HG03045 (cell line): ENCODE measurements around the gene FAM200C.

ENCODE experiments used
- ATAC-seq: cut with Tn5 transposase; IDR thresholded peaks from one replicate; pipeline ENCODE4 v1.9.1; 2021; ENCODE audit warnings: mild to moderate bottlenecking, moderate library complexity; ENCODE audit not compliant: unreplicated experiment

Gene FAM200C

DNA sequence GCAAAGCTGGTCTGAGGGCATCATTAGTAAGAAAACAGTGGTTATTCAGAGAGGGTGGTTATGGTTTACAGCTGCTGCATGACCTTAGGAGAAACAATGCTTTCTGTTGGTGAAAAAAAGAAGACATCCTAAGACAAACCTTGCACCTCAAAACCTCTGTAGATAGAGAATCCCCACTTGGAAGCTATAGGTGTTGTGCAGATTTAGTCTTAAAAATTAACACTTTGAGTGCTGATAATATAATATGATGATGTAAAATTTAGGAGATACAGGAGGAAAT lies 20.4 kb upstream of the FAM200C start:
- ATAC-seq, result no peak

GRCh38 chr5:160419458-160420330 lies 19.8 kb upstream of the FAM200C start:
- peak; percentile 35 for ATAC-seq

- ATAC-seq, result peak; percentile 67
These were observed 19.0 kb upstream of the FAM200C start, which contains the start of gene SLU7 for GRCh38 chr5:160418561-160419457. TSS of gene SLU7 (minus strand) at chr5:160419081. CDS start at chr5:160415294, 3,787 bp downstream.

DNA sequence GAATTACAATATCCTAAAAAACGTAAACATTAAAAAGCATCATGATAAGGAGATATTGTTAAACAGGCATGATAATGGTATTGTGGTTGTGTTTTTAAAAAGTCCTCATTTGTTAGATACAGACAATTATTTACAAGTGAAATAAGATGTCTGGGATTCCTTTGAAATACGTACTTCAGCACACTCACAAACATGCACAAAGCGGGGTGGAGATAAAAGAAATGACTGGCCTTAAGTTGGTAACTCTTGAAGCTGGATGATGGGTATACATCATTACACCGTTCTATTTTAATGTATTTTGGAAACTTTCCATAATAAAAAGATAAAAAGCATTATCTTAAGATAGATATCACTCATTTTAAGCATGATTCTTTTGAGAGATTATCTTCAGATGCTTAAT lies 1.0 kb downstream of the FAM200C start:
- ATAC-seq, result no peak

GRCh38 chr5:160397492-160397891 lies 2.4 kb downstream of the FAM200C start:
- ATAC-seq, result no peak

GRCh38 chr5:160395111-160395510 lies 4.7 kb downstream of the FAM200C start:
- ATAC-seq, result no peak

- no peak for ATAC-seq
These were observed 8.8 kb downstream of the FAM200C start for GRCh38 chr5:160390787-160391696.

DNA sequence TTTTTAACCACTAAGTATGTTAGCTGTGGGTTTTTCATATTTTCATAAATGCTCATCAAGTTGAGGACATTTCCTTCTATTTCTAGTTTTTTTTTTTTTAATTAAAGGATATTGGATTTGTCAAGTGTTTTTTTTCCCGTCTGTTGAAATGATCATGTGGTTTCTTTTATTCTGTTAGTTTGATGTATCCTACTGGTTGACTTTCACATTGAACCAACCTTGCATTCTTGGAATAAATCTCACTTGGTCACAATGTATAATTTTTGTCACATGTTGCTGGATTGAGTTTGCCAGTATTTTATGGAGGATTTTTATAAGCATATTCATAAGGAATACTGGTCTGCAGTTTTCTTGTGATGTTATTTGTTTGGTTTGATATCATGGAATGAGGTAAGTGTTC lies 12.4 kb downstream of the FAM200C start:
- ATAC-seq, result no peak

DNA sequence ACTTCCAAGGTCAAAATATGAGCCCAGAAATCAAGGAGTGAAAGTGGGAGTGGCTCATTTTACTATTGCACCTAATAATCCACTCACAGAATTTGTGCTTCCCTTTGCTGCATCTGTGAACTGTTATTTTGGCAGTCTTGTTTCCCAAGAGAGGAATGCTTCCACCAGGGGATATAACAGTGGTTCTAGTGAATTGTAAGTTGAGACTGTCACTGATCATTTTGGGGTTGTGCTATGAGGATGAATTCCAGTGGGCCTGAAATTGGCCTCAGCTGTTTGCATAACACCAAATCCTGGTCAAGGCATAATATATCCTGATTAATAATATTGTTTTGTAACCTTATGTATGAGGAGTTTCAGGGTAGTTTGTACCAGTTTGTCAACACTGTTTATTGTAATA lies 14.4 kb downstream of the FAM200C start:
- no peak for ATAC-seq

DNA sequence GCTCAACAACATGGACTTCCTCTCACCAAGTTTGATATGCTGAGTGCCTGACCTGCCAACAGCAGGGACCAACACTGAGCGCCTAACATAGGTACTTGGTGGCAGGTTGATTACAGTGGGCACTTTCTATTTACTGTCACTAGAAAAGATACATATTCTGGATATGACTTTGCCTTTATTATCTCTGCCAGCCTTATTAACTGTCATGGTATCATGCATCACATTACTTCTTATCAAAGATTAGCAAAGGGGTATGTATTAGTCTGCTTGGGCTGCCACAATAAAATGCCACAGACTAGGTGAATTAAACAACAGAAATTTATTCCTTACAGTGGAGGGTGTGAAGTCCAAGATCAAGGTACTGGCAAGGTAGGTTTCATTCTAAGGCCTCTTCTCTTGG lies 15.2 kb downstream of the FAM200C start:
- no peak for ATAC-seq

- no peak for ATAC-seq
These were observed 17.5 kb downstream of the FAM200C start for GRCh38 chr5:160382346-160382745.

- ATAC-seq, result no peak
These were observed 19.8 kb downstream of the FAM200C start for GRCh38 chr5:160380041-160380440.

- ATAC-seq, result no peak
These were observed 20.3 kb downstream of the FAM200C start for GRCh38 chr5:160379511-160379910.

GRCh38 chr5:160378330-160378729 lies 21.5 kb downstream of the FAM200C start:
- no peak for ATAC-seq

- no peak for ATAC-seq
These were observed 22.2 kb downstream of the FAM200C start for GRCh38 chr5:160377651-160378050.

DNA sequence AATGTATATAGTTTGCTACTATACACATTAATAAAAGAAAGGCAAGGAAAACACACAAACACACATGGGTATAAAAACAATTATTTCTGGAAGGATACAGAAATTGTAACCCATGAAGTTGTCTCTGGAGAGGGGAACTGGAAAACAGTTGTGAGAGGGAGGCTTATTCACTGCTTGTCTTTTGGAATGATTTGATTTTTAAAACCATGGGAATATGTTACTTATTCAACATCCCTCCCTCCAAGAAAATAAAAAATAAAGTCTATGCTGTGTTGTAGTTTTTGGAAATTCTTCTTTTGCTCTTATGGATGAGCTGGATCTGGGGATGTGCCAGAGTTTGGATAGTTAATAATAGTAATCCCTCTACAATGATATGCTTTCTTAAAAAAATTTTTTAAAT lies 23.4 kb downstream of the FAM200C start:
- ATAC-seq, result no peak

GRCh38 chr5:160375701-160376100 lies 24.2 kb downstream of the FAM200C start:
- no peak for ATAC-seq

- ATAC-seq, result no peak
These were observed 24.7 kb downstream of the FAM200C start for GRCh38 chr5:160375166-160375565.

GRCh38 chr5:160371294-160371693 lies 28.6 kb downstream of the FAM200C start:
- no peak for ATAC-seq

DNA sequence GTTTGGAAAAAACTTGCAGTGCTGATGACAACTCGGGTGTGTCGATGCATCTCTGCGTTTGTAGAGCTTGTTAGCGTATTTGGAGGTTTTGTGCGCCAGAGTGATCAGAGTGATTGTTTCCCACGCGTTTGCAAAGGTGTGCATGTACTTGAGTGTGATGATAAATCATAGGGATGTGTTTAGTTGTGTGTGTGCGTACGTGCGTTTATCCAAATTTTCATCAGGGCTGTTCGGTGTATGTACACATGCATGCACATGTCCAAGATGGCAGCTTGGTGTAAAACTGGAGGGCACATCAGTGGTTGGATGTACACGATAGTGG lies 29.2 kb downstream of the FAM200C start:
- ATAC-seq, result no peak
